Activated naive CD4-positive, alpha-beta T cell treated with anti-CD3 and anti-CD28 coated beads, Interleukin-2, amount 50 U/mL, for 16 hours (primary cell): Measurements from ENCODE around the gene CCNJL.
"Not testable (repeated sequence)": the region's sequence is repeated elsewhere in the genome, so short reads cannot be mapped to it uniquely, and the experiment has no call there.

Source experiments
- DNase-seq: peaks from one replicate; pipeline ENCODE4 v3.0.0-alpha.2; 2020

Gene CCNJL

GRCh38 chr5:160312134-160312959 lies at the start of gene CCNJL:
Gene CCNJL (minus strand): TSS chr5:160312564. CDS start chr5:160311923, 641 bp downstream.
- no peak for DNase-seq

DNA sequence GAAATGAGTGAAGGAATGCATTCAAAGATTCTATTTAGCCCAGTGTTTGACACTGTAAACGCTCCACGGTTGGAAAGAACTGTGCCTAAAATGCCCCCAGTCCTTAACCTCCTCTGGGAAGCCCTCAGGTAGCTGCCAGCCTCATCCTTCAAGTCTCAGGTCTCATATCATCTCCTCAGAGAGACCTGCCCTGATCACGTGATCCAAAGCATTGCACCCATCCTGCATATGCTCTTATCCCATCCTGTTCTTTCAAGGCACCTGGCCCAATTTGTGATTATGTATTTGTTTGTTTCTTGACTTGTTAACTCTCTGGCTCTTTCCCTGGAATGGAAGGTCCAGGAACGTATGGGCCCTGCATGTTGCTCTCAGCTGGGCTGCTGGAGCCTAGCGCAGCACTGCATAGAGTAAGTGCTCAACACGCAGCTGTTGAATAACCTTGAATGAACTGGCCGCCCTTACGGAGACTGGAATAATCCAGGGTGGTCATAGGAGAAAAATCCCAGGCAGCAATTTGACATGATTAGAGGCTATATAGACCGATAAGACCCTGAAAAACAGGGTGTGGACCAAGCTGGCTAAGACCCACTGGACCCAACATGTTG lies 49.4 kb upstream of the CCNJL start:
- DNase-seq, result no peak

DNA sequence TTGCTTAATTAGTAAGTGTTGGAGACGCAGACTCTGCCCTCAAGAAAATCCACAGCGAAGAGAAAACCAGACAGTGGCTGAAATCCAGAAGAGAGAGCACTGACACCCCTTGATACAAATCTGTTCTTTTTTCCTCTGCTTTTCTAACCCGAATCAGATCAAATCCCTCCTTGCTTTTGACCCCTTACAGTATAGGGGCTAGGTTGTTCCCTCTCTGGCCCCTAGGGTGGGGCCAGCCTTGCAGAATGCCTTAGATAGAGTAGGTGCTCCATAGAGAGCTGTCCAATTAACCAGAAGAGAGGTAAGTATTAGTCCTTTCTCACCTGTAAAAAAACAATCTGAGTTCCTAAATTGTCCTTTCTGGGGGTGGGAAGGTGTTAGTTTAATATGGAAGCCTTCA lies 47.9 kb upstream of the CCNJL start:
- no peak for DNase-seq

- DNase-seq, result no peak
Measured at GRCh38 chr5:160359816-160360215, 47.5 kb upstream of the CCNJL start.

- DNase-seq, result no peak
Measured at GRCh38 chr5:160359242-160359641, 46.9 kb upstream of the CCNJL start.

- no peak for DNase-seq
Measured at GRCh38 chr5:160357861-160358411, 45.6 kb upstream of the CCNJL start.

- no peak for DNase-seq
Measured at GRCh38 chr5:160357394-160357793, 45.0 kb upstream of the CCNJL start.

- DNase-seq, result no peak
Measured at GRCh38 chr5:160356550-160357347, 44.4 kb upstream of the CCNJL start.

GRCh38 chr5:160354666-160355065 lies 42.3 kb upstream of the CCNJL start:
- no peak for DNase-seq

GRCh38 chr5:160353379-160353778 lies 41.0 kb upstream of the CCNJL start:
- DNase-seq, result no peak

GRCh38 chr5:160352308-160352707 lies 39.9 kb upstream of the CCNJL start:
- no peak for DNase-seq

DNA sequence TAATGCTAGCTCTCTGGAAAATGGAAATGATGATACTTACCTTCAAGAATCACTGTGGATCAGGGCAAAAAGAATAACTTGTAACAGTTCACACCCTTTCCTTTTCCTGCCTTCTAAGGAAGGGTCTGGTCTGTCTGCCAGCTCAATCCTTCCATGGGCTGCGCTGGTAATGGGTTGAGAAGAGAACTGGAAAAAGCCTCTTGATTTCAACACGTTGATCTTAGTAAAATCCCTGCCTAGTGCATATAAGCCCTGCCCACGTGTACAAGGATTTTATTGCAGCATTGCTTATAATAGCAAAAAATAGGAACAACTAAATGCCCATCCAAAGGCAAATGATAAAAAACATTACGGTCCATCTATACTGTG lies 37.6 kb upstream of the CCNJL start:
- DNase-seq, result no peak

DNA sequence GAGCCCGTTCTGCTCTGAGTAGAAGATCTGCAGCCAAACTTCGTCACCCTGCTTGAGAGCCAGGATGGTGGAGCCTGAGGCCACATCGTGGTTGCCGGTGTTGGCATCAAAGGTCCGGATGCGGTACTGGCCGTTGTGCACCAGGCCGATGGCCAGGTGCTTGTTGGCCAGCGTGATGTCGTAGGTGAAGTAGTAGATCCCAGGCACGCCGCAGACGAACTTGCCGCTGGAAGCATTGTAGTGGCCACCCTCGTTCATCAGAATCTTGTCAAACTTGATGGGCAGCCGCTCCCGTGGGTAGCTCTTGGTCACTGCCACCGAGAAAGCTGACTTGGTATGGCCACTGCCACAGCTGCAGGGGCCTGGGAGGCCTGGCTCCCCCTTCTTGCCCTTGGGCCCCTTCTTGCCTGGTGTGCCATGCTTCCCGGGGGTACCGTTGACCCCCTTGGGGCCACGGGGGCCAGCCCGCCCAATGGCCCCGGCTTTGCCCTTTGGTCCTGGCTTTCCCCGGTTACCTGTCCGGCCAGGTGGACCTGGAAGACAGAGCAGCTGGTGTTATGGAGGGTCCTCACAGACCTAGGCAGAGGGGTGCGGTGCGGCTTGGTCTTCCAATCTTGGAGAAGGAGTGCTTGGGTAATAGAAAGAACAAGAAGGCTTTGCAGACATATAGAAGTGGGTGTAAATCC lies 37.0 kb upstream of the CCNJL start:
- no peak for DNase-seq

DNA sequence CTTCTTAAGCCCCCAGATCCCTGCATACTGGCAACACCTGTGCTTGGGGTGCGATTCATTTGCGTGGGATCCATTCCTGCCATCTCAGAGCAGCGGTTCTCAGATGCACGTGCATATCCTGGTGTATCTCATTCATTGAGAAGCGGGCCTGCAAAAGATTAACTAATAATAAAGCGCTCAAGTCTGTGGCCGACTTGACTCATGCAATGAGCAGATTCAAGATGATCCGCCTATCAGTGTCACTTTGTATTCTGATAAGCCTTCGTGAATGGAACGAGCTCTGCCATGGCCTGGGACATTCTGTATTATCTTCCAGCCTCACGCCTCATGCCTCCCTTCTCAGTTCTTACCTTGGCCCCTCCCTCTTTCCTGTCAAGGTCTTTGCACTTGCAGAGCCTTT lies 35.7 kb upstream of the CCNJL start:
- no peak for DNase-seq

GRCh38 chr5:160347448-160347847 lies 35.1 kb upstream of the CCNJL start:
- no peak for DNase-seq

- no peak for DNase-seq
Measured at GRCh38 chr5:160342413-160342941, 30.1 kb upstream of the CCNJL start.

DNA sequence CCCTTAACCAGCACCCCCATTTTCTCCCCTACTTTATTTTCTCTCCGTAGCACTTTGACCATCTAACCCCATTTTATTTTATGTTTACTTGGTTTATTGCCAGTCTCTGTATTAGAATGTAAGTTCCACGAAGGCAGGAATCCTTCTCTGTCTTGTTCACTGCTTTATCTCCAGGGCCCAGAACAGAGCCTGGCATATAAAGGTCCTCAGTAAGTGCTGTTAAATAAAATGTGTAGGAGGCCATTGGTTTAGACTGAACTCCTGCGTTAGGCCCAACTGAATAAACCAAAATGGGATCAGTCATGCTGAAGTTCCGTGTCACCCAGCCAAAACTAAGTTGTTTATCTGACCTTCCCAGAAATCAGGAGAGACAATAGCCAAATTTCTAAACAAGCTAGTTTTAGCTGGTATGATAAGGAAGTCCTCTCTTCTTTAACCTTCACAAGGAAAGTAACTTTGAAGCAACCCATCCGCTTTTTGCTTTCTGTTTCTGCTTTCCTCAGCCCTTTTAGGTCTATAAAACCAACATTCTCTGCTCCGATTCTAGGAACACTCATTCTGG lies 29.0 kb upstream of the CCNJL start:
- no peak for DNase-seq

DNA sequence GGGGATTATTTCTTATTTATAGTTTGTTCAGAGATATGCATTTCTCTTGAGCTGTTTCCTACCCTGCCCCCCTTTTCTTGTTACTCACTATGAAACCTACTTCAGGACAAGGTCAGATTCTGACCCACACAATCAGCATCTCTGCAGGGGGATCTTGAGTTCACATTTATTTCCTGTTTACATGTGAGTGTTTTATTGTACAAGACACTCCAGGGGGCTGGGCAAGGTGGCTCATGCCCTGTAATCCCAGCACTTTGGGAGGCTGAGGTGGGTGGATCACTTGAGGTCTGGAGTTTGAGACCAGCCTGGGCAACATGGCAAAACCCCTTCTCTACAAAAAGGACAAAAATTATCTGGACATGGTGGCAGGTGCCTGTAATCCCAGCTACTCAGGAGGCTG lies 28.1 kb upstream of the CCNJL start:
- DNase-seq, result not testable (repeated sequence)

DNA sequence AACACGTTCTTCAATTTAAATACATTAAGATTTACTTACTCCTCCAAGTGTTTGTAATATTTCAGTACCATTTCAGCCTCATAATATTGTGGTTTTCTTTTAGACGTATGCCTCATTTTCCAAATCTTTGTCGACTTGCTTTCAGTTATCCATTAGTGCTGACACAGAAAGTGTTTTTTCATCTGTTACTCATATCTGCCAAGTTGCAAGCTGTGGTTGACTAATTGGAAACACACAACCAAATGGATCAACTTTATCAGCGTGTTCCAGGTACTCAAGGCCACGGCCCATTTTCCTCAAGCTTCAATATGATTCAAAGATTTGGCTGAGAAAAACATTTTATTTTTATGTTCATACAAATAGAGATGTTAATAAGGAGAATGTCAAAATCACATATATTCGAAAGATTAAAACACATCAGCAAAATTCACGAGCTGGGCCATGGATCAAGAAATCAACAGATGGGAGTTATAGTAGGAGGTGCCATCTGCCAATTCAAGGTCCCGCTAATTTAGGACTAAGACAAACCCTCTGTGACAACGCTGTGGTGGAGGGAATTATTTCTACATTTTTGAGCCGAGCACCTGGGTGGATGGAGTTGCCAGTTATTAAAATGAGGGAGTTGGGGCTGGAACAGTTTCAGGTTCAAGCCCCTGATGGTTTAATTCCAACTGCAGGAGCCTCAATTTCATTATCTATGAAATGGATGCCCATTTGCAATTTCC lies 27.2 kb upstream of the CCNJL start:
- DNase-seq, result no peak

DNA sequence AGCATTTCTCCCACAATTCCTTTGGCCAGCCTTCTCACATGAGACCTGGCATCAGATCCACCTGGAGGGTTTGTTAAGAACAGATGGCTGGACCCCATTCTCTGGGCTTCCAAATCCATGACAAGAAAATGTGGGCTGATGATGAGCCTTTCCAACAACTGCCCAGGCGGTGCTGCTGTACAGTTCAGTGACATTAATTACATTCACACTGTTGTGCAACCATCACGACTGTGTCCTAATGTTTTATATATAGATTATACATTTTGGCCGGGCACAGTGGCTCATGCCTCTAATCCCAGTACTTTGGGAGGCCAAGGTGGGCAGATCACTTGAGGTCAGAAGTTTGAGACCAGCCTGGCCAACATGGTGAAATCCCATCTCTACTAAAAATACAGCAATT lies 22.4 kb upstream of the CCNJL start:
- not testable (repeated sequence) for DNase-seq

GRCh38 chr5:160333721-160334120 lies 21.4 kb upstream of the CCNJL start:
- no peak for DNase-seq

DNA sequence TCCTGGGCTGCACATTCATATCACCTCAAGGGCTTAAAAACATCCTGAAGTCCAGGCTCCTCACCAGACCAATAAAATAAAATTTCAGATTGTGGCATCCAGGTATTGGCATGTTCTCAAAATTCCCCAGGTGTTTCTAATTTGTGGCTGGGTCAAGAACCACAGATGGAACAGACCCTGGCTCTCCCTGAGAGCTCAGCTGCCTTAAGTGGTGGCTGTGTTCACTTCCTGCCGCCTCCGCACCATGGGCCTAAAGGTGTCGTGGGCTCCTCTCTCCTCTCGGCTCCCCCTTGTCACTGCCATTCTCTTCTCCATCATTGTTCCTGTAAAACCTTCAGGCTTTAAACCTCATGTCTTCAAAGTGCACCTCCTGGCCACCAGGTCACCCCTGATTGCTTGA lies 17.8 kb upstream of the CCNJL start:
- no peak for DNase-seq
